Measurements from ENCODE around the gene AGK. TPM values are rescaled to one million over a fixed set of nuclear protein-coding genes. Genes with fewer than 3 reads are reported as not detected.

Gene AGK
- total and polyA plus RNA-seq, 2 of the 8 experiments (the other 6 are each of a cell fraction or from before 2014, with no cell fraction given) = 25.8 to 34.0 TPM

DNA sequence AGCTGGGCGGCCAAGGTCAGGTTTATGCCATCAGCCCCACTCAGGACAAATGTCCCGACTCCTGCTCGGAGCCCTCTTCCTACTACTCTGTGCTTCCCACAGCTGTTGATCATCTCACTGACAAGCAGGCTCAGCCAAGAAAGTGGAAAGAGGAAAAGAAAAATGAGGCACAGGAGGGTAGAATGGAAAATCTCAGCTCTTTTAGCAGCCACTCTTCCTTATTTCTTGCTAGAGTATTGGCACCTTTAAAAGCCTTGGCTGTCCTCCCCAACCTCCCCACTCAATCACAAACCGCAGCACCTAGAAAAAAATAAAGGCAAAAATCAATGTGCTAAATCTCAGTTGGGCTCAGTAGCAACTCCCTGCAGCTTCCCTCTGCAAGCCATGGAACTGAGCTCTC lies 35.3 kb upstream of the AGK start:
- H3K14ac ChIP-seq (ENCODE audit: insufficient read length) = no peak overlapping the region
- no peak overlapping the region for H3K23ac ChIP-seq (ENCODE audit: insufficient read length)
- no peak overlapping the region for H3K4me2 ChIP-seq (ENCODE audit: insufficient read depth in 1 of 2, low read depth in 2 of 2, low read length in 2 of 2)
- no peak overlapping the region for H3K4ac ChIP-seq (replicated peaks; ENCODE audit: insufficient read length, low read depth, low read length)
- peaks cover 0 to 7% (median 0%) of the 10 kb centered on the region in 4 experiments; a peak in 1 of 8 replicates for H3K36me3 ChIP-seq (ENCODE audit: control insufficient read depth in 2 of 4, insufficient read depth in 4 of 4, low read length in 3 of 4)
- WGBS, 2 experiments (ENCODE audit: extremely low coverage in 1 of 2, insufficient coverage in 1 of 2, insufficient read length in 1 of 2, insufficient replicate concordance in 2 of 2, low coverage in 1 of 2, low lambda C conversion rate in 2 of 2, missing lambda C conversion rate in 1 of 2) = 91% methylated on average over 4 of the region's 4 CpGs; no CpG with 5 or more reads in 1 of the 2 experiments
- H3K9me3 ChIP-seq (ENCODE audit: insufficient read depth in 2 of 2, low read depth in 1 of 2, low read length in 1 of 2) = peaks cover 4 to 9% of the 10 kb centered on the region in 2 experiments; a peak in 2 of 4 replicates
- H2BK12ac ChIP-seq (ENCODE audit: low read depth, low read length) = no peak overlapping the region
- no peaks in the 10 kb centered on the region for H4K20me1 ChIP-seq (replicated peaks in 1 of 2; ENCODE audit: control insufficient read depth in 1 of 2, insufficient read depth in 2 of 2, low read length in 2 of 2)
- H3K9ac ChIP-seq (replicated peaks in 1 of 4; ENCODE audit: extremely low read depth in 1 of 4, low read depth in 3 of 4, low read length in 3 of 4) = no peak overlapping the region
- peaks cover 7% of the 10 kb centered on the region for H3K23me2 ChIP-seq (ENCODE audit: low read depth, low read length)
- H3K56ac ChIP-seq (replicated peaks; ENCODE audit: insufficient read length, low read depth, low read length) = no peak overlapping the region
- no peaks in the 10 kb centered on the region for H3K79me2 ChIP-seq (ENCODE audit: control insufficient read depth in 1 of 2, insufficient read depth in 2 of 2, low read length in 2 of 2)
- no peak for FAIRE-seq
- H2BK5ac ChIP-seq (ENCODE audit: low read depth, low read length) = no peak overlapping the region
- ChIA-PET CTCF (ENCODE audit: partially characterized antibody) (interaction anchor here (1.0 to 1.8 kb wide), 3 partner anchors 12 to 163 kb away, joined by 4 to 6 read pairs (median 4); no protein-coding TSS in a partner anchor), POLR2A (ENCODE audit: partially characterized antibody) (interaction anchor here (0.5 to 1.2 kb wide), 3 partner anchors 15 to 44 kb away, joined by 3 to 4 read pairs (median 3); no protein-coding TSS in a partner anchor)
- no peak for DNase-seq (ENCODE audit: low read depth in 1 of 2, low spot score in 2 of 2)
- H2AK5ac ChIP-seq (ENCODE audit: low read depth, low read length) = no peak overlapping the region
- H2BK120ac ChIP-seq (replicated peaks; ENCODE audit: low read depth, low read length) = no peak overlapping the region
- H3K27me3 ChIP-seq (replicated peaks in 1 of 4; ENCODE audit: control insufficient read depth in 3 of 4, extremely low read depth in 1 of 4, insufficient read depth in 3 of 4, low read length in 3 of 4) = peaks cover 0 to 14% (median 9%) of the 10 kb centered on the region in 4 experiments; a peak in 4 of 7 replicates
- H2AFZ ChIP-seq (ENCODE audit: low read length) = no peak overlapping the region
- H3K4me1 ChIP-seq (replicated peaks in 1 of 4; ENCODE audit: control insufficient read depth in 3 of 4, insufficient read depth in 4 of 4, low read length in 3 of 4) = peaks cover 3 to 10% (median 5%) of the 10 kb centered on the region in 4 experiments; a peak in 5 of 7 replicates
- H3K18ac ChIP-seq (ENCODE audit: extremely low read depth, low read length) = no peak overlapping the region
- H3K79me1 ChIP-seq (ENCODE audit: low read depth, low read length) = no peaks in the 10 kb centered on the region
- no peak overlapping the region for H3K27ac ChIP-seq (ENCODE audit: low read depth, low read length)
- H2BK20ac ChIP-seq (ENCODE audit: low read length) = no peak overlapping the region
- no peak overlapping the region for H4K8ac ChIP-seq (ENCODE audit: extremely low read depth, insufficient read depth, low read length)
- no peak overlapping the region for H4K5ac ChIP-seq (ENCODE audit: insufficient read length, low read depth, low read length)
- no peak overlapping the region for H3K4me3 ChIP-seq (ENCODE audit: extremely low read depth in 1 of 4, insufficient read depth in 2 of 4, low read depth in 3 of 4, low read length in 4 of 4)
- no peak overlapping the region for H2BK15ac ChIP-seq (ENCODE audit: low read length)
- no peak overlapping the region for H4K91ac ChIP-seq (replicated peaks; ENCODE audit: insufficient read length, low read length)
- TF ChIP-seq, protein P1, sequence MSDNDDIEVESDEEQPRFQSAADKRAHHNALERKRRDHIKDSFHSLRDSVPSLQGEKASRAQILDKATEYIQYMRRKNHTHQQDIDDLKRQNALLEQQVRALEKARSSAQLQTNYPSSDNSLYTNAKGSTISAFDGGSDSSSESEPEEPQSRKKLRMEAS (IDR thresholded peaks at IDR 0.05) = no peak
- TF ChIP-seq, protein P2, sequence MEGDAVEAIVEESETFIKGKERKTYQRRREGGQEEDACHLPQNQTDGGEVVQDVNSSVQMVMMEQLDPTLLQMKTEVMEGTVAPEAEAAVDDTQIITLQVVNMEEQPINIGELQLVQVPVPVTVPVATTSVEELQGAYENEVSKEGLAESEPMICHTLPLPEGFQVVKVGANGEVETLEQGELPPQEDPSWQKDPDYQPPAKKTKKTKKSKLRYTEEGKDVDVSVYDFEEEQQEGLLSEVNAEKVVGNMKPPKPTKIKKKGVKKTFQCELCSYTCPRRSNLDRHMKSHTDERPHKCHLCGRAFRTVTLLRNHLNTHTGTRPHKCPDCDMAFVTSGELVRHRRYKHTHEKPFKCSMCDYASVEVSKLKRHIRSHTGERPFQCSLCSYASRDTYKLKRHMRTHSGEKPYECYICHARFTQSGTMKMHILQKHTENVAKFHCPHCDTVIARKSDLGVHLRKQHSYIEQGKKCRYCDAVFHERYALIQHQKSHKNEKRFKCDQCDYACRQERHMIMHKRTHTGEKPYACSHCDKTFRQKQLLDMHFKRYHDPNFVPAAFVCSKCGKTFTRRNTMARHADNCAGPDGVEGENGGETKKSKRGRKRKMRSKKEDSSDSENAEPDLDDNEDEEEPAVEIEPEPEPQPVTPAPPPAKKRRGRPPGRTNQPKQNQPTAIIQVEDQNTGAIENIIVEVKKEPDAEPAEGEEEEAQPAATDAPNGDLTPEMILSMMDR (IDR thresholded peaks at IDR 0.05; ENCODE audit: control extremely low read depth in 1 of 3, insufficient read depth in 1 of 3, low read depth in 1 of 3, low read length in 3 of 3) = no peak
- TF ChIP-seq PHF8 (conservative IDR thresholded peaks at IDR 0.05; ENCODE audit: low read depth, low read length) = no peak
- TF ChIP-seq BRCA1 (IDR thresholded peaks at IDR 0.05; ENCODE audit: low read depth, low read length) = no peak
- no peak for TF ChIP-seq POU5F1 (IDR thresholded peaks at IDR 0.05; ENCODE audit: low read depth, low read length)
- no peak for TF ChIP-seq CBX8 (IDR thresholded peaks at IDR 0.05; ENCODE audit: borderline replicate concordance, low read depth, low read length)
- TF ChIP-seq KDM4A (IDR thresholded peaks at IDR 0.05; ENCODE audit: low read depth, low read length, severe bottlenecking) = no peak
- TF ChIP-seq POLR2AphosphoS5 (IDR thresholded peaks at IDR 0.05; ENCODE audit: low read depth, low read length) = no peak
- TF ChIP-seq SP2 (IDR thresholded peaks at IDR 0.05; ENCODE audit: low read length) = no peak
- TF ChIP-seq CEBPB (IDR thresholded peaks at IDR 0.05; ENCODE audit: low read depth, low read length) = no peak
- no peak for TF ChIP-seq CREB1 (IDR thresholded peaks at IDR 0.05)
